GM10266 (cell line): Measurements from ENCODE around the gene HSD17B3.
"Not testable (repeated sequence)": the region's sequence is repeated elsewhere in the genome, so short reads cannot be mapped to it uniquely, and the experiment has no call there.

Experiments used
- DNase-seq: peaks from one replicate; pipeline ENCODE4 v3.0.0; 2012; ENCODE audit errors: extremely low spot score
- CTCF ChIP-seq: IDR thresholded peaks from 2 replicates; pipeline ENCODE4 v1.5.1; 2012; ENCODE audit warnings: mild to moderate bottlenecking, low read depth; ENCODE audit not compliant: control insufficient read depth, insufficient read depth; ENCODE audit errors: missing control alignments

The HSD17B3 gene

GRCh38 chr9:96246267-96246671, 55.7 kb downstream of the HSD17B3 start:
- no peak for TF ChIP-seq CTCF
- no peak for DNase-seq

DNA sequence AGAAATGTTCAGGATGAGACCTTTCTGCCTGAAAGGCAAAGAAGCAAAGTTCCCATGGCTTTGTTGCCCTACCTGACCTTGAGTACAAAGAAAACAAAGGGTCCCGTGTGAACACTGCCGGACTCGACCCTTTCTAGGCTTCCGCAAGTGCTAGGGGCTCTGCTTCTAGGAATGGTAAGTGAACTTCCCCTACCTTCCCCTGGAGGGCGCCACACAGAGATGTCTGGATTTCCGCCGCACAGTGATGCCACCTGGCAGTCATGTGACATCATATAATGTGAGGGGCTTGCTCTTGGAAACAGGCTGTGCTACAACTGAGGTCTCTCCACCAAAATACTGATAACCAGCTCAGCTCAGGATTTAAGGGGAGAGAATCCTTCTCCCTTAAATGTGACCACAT, 56.6 kb downstream of the HSD17B3 start:
- no peak for DNase-seq
- no peak for TF ChIP-seq CTCF

GRCh38 chr9:96243778-96244177, 58.2 kb downstream of the HSD17B3 start:
- no peak for DNase-seq
- no peak for TF ChIP-seq CTCF

DNA sequence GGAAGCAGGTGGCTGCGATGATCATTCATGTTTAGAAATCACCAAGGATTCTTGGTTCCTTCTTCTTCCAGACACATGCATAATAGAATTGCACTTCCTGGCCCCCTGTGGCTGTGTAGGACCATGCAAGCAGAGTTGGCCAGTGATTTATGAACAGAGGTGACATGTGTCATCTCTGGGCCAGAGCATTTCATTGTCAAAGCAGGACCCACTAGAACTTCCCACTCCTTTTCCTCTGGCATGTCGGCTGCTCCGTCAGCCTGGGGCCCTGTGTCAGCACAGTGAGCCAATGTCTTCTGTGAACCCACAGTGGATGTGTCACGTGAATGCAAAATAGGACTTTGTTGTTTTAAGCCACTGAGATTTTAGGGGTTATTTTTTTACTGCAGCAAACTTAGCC, 59.2 kb downstream of the HSD17B3 start:
- DNase-seq: no peak
- TF ChIP-seq CTCF: no peak

GRCh38 chr9:96241391-96241809, 60.6 kb downstream of the HSD17B3 start:
- no peak for TF ChIP-seq CTCF
- DNase-seq: no peak

- TF ChIP-seq CTCF: no peak
- no peak for DNase-seq
Observed at GRCh38 chr9:96236854-96237550, 65.0 kb downstream of the HSD17B3 start.

GRCh38 chr9:96236337-96236736, 65.6 kb downstream of the HSD17B3 start:
- not testable (repeated sequence) for DNase-seq
